HCT116 (cell line): ENCODE data around the gene IRS4. TPM values are rescaled to one million over a fixed set of nuclear protein-coding genes. Genes with fewer than 3 reads are reported as not detected.

ENCODE experiments used
- ATAC-seq: fragments of 200-7000 bp; cut with Tn5 transposase; 2 replicates; pipeline ENCODE4 v1.9.1; 2020; ENCODE audit warnings: mild to moderate bottlenecking, moderate library complexity
- BruUV-seq: library from RNA; stranded (reverse); fragments of 400-500 nt; replicated peaks from 2 replicates; lab custom pipeline; 2021; lab: Mats Ljungman, UMichigan
- CTCF ChIA-PET: fragments of 300-600 bp; sonication (Branson Sonifier 250); formaldehyde crosslinking; loops from one replicate; lab custom pipeline; 2021; ENCODE audit warnings: antibody characterized with exemption; lab: Charles Lee
- POLR2A ChIA-PET: fragments of 300-600, 350-600 bp; sonication (Branson Sonifier 250); formaldehyde crosslinking; loops from one replicate; lab custom pipeline; 2021; ENCODE audit warnings: antibody characterized with exemption; lab: Charles Lee
- RAD21 ChIA-PET, 2 experiments: fragments of 300-600 bp; sonication (Branson Sonifier 250); formaldehyde crosslinking; loops; one replicate each; lab custom pipeline; 2023; ENCODE audit warnings: low total read pairs in 2 of 2; ENCODE audit not compliant: uncharacterized antibody in 2 of 2, unreplicated experiment in 2 of 2, low non-redundant PET in 1 of 2; lab: Charles Lee
- DNase-seq: peaks from one replicate; pipeline ENCODE4 v3.0.0-alpha.2; 2010; ENCODE audit warnings: low read depth, low spot score
- H2AFZ ChIP-seq: fragments of 200-600 bp; shearing (Covaris generic), sonication (generic); 2 replicates; pipeline ENCODE4 v1.6.1; 2017; ENCODE audit warnings: low read depth, mixed run types, mixed read lengths, antibody characterized with exemption, low read length; ENCODE audit not compliant: poor library complexity, severe bottlenecking
- H3K27ac ChIP-seq: 2 replicates; pipeline ENCODE4 v1.5.1; 2012; ENCODE audit warnings: low read depth, low read length
- H3K27me3 ChIP-seq: fragments of 200-600 bp; sonication (generic); 2 replicates; pipeline ENCODE4 v1.6.1; 2016; ENCODE audit warnings: mixed run types, low read length, mixed read lengths; ENCODE audit not compliant: insufficient read depth
- H3K36me3 ChIP-seq, 2 experiments: fragments of 200-500 bp in 1 of 2; fragments of 200-600 bp in 1 of 2; sonication (Bioruptor generic) in 1 of 2; sonication (generic) in 1 of 2; 2 replicates each; pipeline versions ENCODE4 v1.5.1 to v1.6.1; 2014 to 2016; ENCODE audit warnings: low read length in 2 of 2, inconsistent platforms in 1 of 2, mixed read lengths in 1 of 2, mixed run types in 1 of 2; ENCODE audit not compliant: insufficient read depth in 2 of 2, control insufficient read depth in 1 of 2
- H3K4me1 ChIP-seq, 2 experiments: fragments of 200-600 bp in 1 of 2; sonication (generic) in 1 of 2; 2 replicates each; pipeline versions ENCODE4 v1.5.1 to v1.6.1; 2012 to 2017; ENCODE audit warnings: low read length in 2 of 2, inconsistent platforms in 1 of 2, mild to moderate bottlenecking in 1 of 2, mixed read lengths in 1 of 2, mixed run types in 1 of 2, moderate library complexity in 1 of 2; ENCODE audit not compliant: insufficient read depth in 2 of 2, control insufficient read depth in 1 of 2
- H3K4me2 ChIP-seq: fragments of 200-600 bp; sonication (generic); 2 replicates; pipeline ENCODE4 v1.6.1; 2017; ENCODE audit warnings: mixed run types, low read length, mixed read lengths
- H3K4me3 ChIP-seq, 2 experiments: fragments of 200-600 bp in 1 of 2; sonication (generic) in 1 of 2; replicated peaks in 1 of 2; 2 replicates each; pipeline ENCODE4 v1.5.1; 2011 to 2016; ENCODE audit warnings: low read length in 2 of 2, control low read depth in 1 of 2, low read depth in 1 of 2, mild to moderate bottlenecking in 1 of 2, mixed read lengths in 1 of 2, mixed run types in 1 of 2
- H3K79me2 ChIP-seq: fragments of 200-600 bp; sonication (generic); 2 replicates; pipeline ENCODE4 v1.6.1; 2017; ENCODE audit warnings: mild to moderate bottlenecking, mixed run types, low read length, moderate library complexity, mixed read lengths; ENCODE audit not compliant: insufficient read depth
- H3K9ac ChIP-seq: fragments of 200-600 bp; sonication (generic); 2 replicates; pipeline ENCODE4 v1.6.1; 2016; ENCODE audit warnings: low read length, mixed read lengths
- H3K9me2 ChIP-seq: fragments of 200-600 bp; sonication (generic), shearing (Covaris generic); 2 replicates; pipeline ENCODE4 v1.6.1; 2017; ENCODE audit warnings: mixed run types, mild to moderate bottlenecking, moderate library complexity; ENCODE audit not compliant: insufficient read depth
- H3K9me3 ChIP-seq, 2 experiments: fragments of 200-500 bp in 1 of 2; fragments of 200-600 bp in 1 of 2; sonication (Bioruptor generic) in 1 of 2; sonication (generic) in 1 of 2; 2 replicates each; pipeline ENCODE4 v1.6.1; 2014 to 2017; ENCODE audit warnings: low read length in 2 of 2, mixed read lengths in 2 of 2, inconsistent platforms in 1 of 2, low read depth in 1 of 2, mild to moderate bottlenecking in 1 of 2, mixed run types in 1 of 2, moderate library complexity in 1 of 2; ENCODE audit not compliant: control insufficient read depth in 1 of 2, insufficient read depth in 1 of 2
- H4K20me1 ChIP-seq: fragments of 200-600 bp; sonication (generic), shearing (Covaris generic); 2 replicates; pipeline ENCODE4 v1.6.1; 2017; ENCODE audit warnings: mixed run types, mild to moderate bottlenecking, moderate library complexity; ENCODE audit not compliant: insufficient read depth
- EGR1 ChIP-seq: IDR thresholded peaks from 2 replicates; pipeline ENCODE4 v1.6.1; 2012; ENCODE audit warnings: low read depth
- EZH2 ChIP-seq: fragments of 200-600 bp; sonication (generic); IDR thresholded peaks from 2 replicates; pipeline ENCODE4 v1.6.1; 2017; ENCODE audit warnings: antibody characterized with exemption, mixed run types
- EZH2phosphoT487 ChIP-seq: fragments of 200-600 bp; IDR thresholded peaks from 2 replicates; pipeline ENCODE4 v1.6.1; 2018; ENCODE audit warnings: antibody characterized with exemption, borderline replicate concordance
- FOSL1 ChIP-seq: IDR thresholded peaks from 2 replicates; pipeline ENCODE4 v1.6.1; 2012; ENCODE audit warnings: low read depth
- JUND ChIP-seq: IDR thresholded peaks from 2 replicates; pipeline ENCODE4 v1.6.1; 2012
- POLR2AphosphoS5 ChIP-seq: IDR thresholded peaks from 2 replicates; pipeline ENCODE4 v1.6.1; 2011; ENCODE audit warnings: mild to moderate bottlenecking, low read depth, low read length, moderate library complexity
- RAD21 ChIP-seq: IDR thresholded peaks from 2 replicates; pipeline ENCODE4 v1.6.1; 2012; ENCODE audit warnings: low read depth, mild to moderate bottlenecking
- SIN3A ChIP-seq: IDR thresholded peaks from 2 replicates; pipeline ENCODE4 v1.6.1; 2012; ENCODE audit warnings: low read depth
- SP1 ChIP-seq: IDR thresholded peaks from 2 replicates; pipeline ENCODE4 v1.6.1; 2012; ENCODE audit warnings: low read depth
- SRF ChIP-seq: IDR thresholded peaks from 2 replicates; pipeline ENCODE4 v1.6.1; 2012; ENCODE audit warnings: low read depth
- TCF7L2 ChIP-seq: IDR thresholded peaks from 2 replicates; pipeline ENCODE4 v1.7.0; 2011; ENCODE audit warnings: borderline replicate concordance, inconsistent platforms; ENCODE audit not compliant: insufficient read depth, insufficient read length; ENCODE audit errors: extremely low read depth
- ZNF274 ChIP-seq: fragments of 200-500 bp; sonication (Bioruptor generic); IDR thresholded peaks from 2 replicates; pipeline ENCODE4 v1.6.1; 2014; ENCODE audit warnings: mild to moderate bottlenecking, low read depth, low read length, inconsistent platforms
- intact Hi-C: fragments of 100-400 bp; cut with micrococcal nuclease; formaldehyde crosslinking; loops from 2 replicates; pipeline ENCODE4 v1.10.0; 2022
- total RNA-seq: library from RNA; stranded (reverse); gene quantifications from one replicate; pipeline ENCODE4 v1.2.1, GENCODE V29; 2021; ENCODE audit not compliant: unreplicated experiment
- TF ChIP-seq, protein P1 (sequence below): IDR thresholded peaks from 2 replicates; pipeline ENCODE4 v1.6.1; 2012
- TF ChIP-seq, protein P2 (sequence below), 3 experiments: fragments of 200-600 bp in 1 of 3; sonication (generic) in 1 of 3; IDR thresholded peaks in 2 of 3; conservative IDR thresholded peaks in 1 of 3; 2 replicates each; pipeline ENCODE4 v1.5.1; 2012 to 2017; ENCODE audit warnings: low read depth in 2 of 3, low read length in 2 of 3, antibody characterized with exemption in 1 of 3, borderline replicate concordance in 1 of 3, control low read depth in 1 of 3, mild to moderate bottlenecking in 1 of 3, mixed read lengths in 1 of 3, mixed run types in 1 of 3, moderate library complexity in 1 of 3; ENCODE audit not compliant: insufficient read depth in 1 of 3
- TF ChIP-seq, protein P3 (sequence below): IDR thresholded peaks from 2 replicates; pipeline ENCODE4 v1.6.1; 2011; ENCODE audit warnings: mild to moderate bottlenecking, low read length, moderate library complexity; ENCODE audit not compliant: insufficient replicate concordance; ENCODE audit errors: extremely low read depth

IRS4 gene
- total RNA-seq, 1 experiment from 2014 or later = not detected

DNA sequence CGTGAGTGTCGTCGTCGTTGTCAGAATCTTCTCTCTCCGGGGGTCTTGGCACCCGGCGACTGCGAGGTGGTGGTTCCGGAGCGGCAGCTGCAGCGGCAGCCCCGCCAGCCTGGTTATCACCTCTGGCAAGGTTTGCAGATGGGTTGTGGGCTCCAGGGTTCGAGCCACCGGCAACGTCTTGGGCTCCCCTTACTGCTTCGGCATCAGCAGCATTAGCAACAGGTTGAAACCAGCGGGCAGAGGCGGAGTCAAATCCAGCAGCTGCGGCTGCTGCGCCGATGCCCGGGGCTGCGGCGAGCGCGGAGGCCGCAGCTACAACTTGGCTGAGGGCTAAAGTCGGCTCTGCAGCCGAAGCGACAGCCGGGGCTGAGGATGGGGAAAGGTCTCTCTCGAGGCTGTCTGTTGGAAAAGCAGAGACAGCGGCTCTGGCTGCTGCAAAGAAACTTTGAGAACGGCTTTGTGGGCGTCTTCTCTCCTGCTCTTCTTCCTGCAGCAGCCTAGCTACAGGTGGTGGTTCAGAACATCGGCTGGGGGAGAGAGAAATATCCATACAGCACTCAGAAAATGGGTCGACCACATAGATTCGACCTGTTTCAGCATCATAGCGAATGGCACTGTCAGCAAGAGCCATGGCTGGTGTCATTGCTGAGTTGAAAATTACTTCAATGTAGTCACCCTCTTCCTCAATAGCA, 3.6 kb downstream of the IRS4 start:
- BruUV-seq = no TSS peak
- ChIA-PET CTCF (no interaction called here), RAD21 (no interaction called here), POLR2A (no interaction called here)
- no peak overlapping the region for H3K4me2 ChIP-seq
- no peaks in the 10 kb centered on the region for H4K20me1 ChIP-seq
- no peak overlapping the region for H3K9ac ChIP-seq
- intact Hi-C loops = no loop called here
- H3K27ac ChIP-seq = no peak overlapping the region
- ATAC-seq (no peak), DNase-seq (no peak)
- TF ChIP-seq EZH2 = no peak
- TF ChIP-seq POLR2AphosphoS5 = no peak
- TF ChIP-seq SRF = no peak
- TF ChIP-seq, protein P1, sequence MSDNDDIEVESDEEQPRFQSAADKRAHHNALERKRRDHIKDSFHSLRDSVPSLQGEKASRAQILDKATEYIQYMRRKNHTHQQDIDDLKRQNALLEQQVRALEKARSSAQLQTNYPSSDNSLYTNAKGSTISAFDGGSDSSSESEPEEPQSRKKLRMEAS = no peak
- TF ChIP-seq EGR1 = no peak
- no peak for TF ChIP-seq JUND
- TF ChIP-seq FOSL1 = no peak
- TF ChIP-seq, protein P2, sequence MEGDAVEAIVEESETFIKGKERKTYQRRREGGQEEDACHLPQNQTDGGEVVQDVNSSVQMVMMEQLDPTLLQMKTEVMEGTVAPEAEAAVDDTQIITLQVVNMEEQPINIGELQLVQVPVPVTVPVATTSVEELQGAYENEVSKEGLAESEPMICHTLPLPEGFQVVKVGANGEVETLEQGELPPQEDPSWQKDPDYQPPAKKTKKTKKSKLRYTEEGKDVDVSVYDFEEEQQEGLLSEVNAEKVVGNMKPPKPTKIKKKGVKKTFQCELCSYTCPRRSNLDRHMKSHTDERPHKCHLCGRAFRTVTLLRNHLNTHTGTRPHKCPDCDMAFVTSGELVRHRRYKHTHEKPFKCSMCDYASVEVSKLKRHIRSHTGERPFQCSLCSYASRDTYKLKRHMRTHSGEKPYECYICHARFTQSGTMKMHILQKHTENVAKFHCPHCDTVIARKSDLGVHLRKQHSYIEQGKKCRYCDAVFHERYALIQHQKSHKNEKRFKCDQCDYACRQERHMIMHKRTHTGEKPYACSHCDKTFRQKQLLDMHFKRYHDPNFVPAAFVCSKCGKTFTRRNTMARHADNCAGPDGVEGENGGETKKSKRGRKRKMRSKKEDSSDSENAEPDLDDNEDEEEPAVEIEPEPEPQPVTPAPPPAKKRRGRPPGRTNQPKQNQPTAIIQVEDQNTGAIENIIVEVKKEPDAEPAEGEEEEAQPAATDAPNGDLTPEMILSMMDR (IDR thresholded peaks at IDR 0.05 in 2 of 3, conservative IDR thresholded peaks at IDR 0.05 in 1 of 3; ENCODE audit: borderline replicate concordance in 1 of 3, insufficient read depth in 1 of 3, low read depth in 2 of 3, low read length in 2 of 3) = no peak
- TF ChIP-seq, protein P3, sequence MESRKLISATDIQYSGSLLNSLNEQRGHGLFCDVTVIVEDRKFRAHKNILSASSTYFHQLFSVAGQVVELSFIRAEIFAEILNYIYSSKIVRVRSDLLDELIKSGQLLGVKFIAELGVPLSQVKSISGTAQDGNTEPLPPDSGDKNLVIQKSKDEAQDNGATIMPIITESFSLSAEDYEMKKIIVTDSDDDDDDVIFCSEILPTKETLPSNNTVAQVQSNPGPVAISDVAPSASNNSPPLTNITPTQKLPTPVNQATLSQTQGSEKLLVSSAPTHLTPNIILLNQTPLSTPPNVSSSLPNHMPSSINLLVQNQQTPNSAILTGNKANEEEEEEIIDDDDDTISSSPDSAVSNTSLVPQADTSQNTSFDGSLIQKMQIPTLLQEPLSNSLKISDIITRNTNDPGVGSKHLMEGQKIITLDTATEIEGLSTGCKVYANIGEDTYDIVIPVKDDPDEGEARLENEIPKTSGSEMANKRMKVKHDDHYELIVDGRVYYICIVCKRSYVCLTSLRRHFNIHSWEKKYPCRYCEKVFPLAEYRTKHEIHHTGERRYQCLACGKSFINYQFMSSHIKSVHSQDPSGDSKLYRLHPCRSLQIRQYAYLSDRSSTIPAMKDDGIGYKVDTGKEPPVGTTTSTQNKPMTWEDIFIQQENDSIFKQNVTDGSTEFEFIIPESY = no peak
- TF ChIP-seq SIN3A = no peak
- TF ChIP-seq SP1 = no peak
- TF ChIP-seq TCF7L2 = no peak
- no peak for TF ChIP-seq ZNF274
- no peak for TF ChIP-seq EZH2phosphoT487
- TF ChIP-seq RAD21 = no peak
- no peaks in the 10 kb centered on the region for H3K9me3 ChIP-seq
- H2AFZ ChIP-seq = no peak overlapping the region
- H3K9me2 ChIP-seq = no peaks in the 10 kb centered on the region
- H3K4me1 ChIP-seq = no peaks in the 10 kb centered on the region
- H3K27me3 ChIP-seq = no peaks in the 10 kb centered on the region
- no peaks in the 10 kb centered on the region for H3K79me2 ChIP-seq
- H3K36me3 ChIP-seq = no peaks in the 10 kb centered on the region
- H3K4me3 ChIP-seq = no peak overlapping the region
